B cell (primary cell): ENCODE measurements around the gene MGMT. TPM values are rescaled to one million over a fixed set of nuclear protein-coding genes. Genes with fewer than 3 reads are reported as not detected.

ENCODE experiments used
- ATAC-seq: fragments of 200-7000 bp; cut with Tn5 transposase; one replicate; pipeline ENCODE4 v1.10.0; 2021; ENCODE audit warnings: low read depth, mild to moderate bottlenecking, moderate number of reproducible peaks, moderate library complexity
- CTCF ChIA-PET: fragments of 350-600 bp; sonication (Branson Sonifier 250); formaldehyde crosslinking; loops from one replicate; lab custom pipeline; 2021; ENCODE audit warnings: antibody characterized with exemption, inconsistent platforms; lab: Charles Lee
- POLR2A ChIA-PET: fragments of 350-600 bp; sonication (Branson Sonifier 250); formaldehyde crosslinking; loops from one replicate; lab custom pipeline; 2021; ENCODE audit warnings: antibody characterized with exemption; lab: Charles Lee
- DNase-seq: peaks from one replicate; pipeline ENCODE4 v3.0.0; 2013
- H2AFZ ChIP-seq: 2 replicates; pipeline ENCODE4 v1.6.1; 2012; ENCODE audit warnings: mild to moderate bottlenecking, low read depth, low read length; ENCODE audit not compliant: insufficient read depth, poor library complexity, severe bottlenecking
- H3K27ac ChIP-seq, 2 donors: 1 replicate in 1 of 2; 2 replicates in 1 of 2; pipeline ENCODE4 v1.5.1; 2012 to 2013; ENCODE audit warnings: low read length in 2 of 2, mild to moderate bottlenecking in 2 of 2, moderate library complexity in 1 of 2
- H3K27me3 ChIP-seq, 4 experiments: fragments of 200-600 bp in 1 of 4; sonication (generic) in 1 of 4; replicated peaks in 1 of 4; 1 replicate in 2 of 4; 2 replicates in 2 of 4; pipeline versions ENCODE4 v1.6.1 to v1.7.0; 2013 to 2016; ENCODE audit warnings: low read length in 3 of 4, mild to moderate bottlenecking in 2 of 4, mixed read lengths in 1 of 4, moderate library complexity in 1 of 4; ENCODE audit not compliant: insufficient read depth in 4 of 4, control insufficient read depth in 3 of 4; ENCODE audit errors: control extremely low read depth in 1 of 4
- H3K36me3 ChIP-seq, 2 experiments: replicated peaks in 1 of 2; 1 replicate in 1 of 2; 2 replicates in 1 of 2; pipeline versions ENCODE4 v1.6.1 to v1.7.1; 2013; ENCODE audit warnings: low read length in 1 of 2; ENCODE audit not compliant: insufficient read depth in 2 of 2, control insufficient read depth in 1 of 2; ENCODE audit errors: control extremely low read depth in 1 of 2, extremely low read depth in 1 of 2
- H3K4me1 ChIP-seq, 2 donors: fragments of 200-600 bp in 1 of 2; sonication (generic) in 1 of 2; 1 replicate in 1 of 2; 2 replicates in 1 of 2; pipeline versions ENCODE4 v1.5.1 to v1.6.1; 2013 to 2017; ENCODE audit warnings: low read length in 2 of 2; ENCODE audit not compliant: control insufficient read depth in 2 of 2, insufficient read depth in 2 of 2
- H3K4me2 ChIP-seq: replicated peaks from 2 replicates; pipeline ENCODE3; 2012; ENCODE audit warnings: mild to moderate bottlenecking, low read depth, low read length; ENCODE audit not compliant: poor library complexity, severe bottlenecking
- H3K4me3 ChIP-seq, 5 experiments: fragments of 200-600 bp in 1 of 5; sonication (generic) in 1 of 5; 1 replicate in 3 of 5; 2 replicates in 2 of 5; pipeline versions ENCODE4 v1.5.1 to v1.7.0; 2011 to 2016; ENCODE audit warnings: low read length in 4 of 5, mild to moderate bottlenecking in 4 of 5, low read depth in 2 of 5, control low read depth in 1 of 5, moderate library complexity in 1 of 5; ENCODE audit not compliant: insufficient read depth in 1 of 5; ENCODE audit errors: control extremely low read depth in 1 of 5, extremely low read depth in 1 of 5
- H3K79me2 ChIP-seq: fragments of 200-600 bp; sonication (generic); one replicate; pipeline ENCODE4 v1.6.0; 2016; ENCODE audit warnings: low read length; ENCODE audit not compliant: control insufficient read depth, insufficient read depth
- H3K9ac ChIP-seq: fragments of 200-600 bp; sonication (generic); 2 replicates; pipeline ENCODE4 v1.6.1; 2017; ENCODE audit warnings: mild to moderate bottlenecking, low read length, moderate library complexity
- H3K9me3 ChIP-seq, 3 donors: one replicate each; pipeline versions ENCODE4 v1.6.1 to v1.7.1; 2013; ENCODE audit warnings: low read length in 2 of 3; ENCODE audit not compliant: control insufficient read depth in 2 of 3, insufficient read depth in 1 of 3; ENCODE audit errors: control extremely low read depth in 1 of 3
- H4K20me1 ChIP-seq: 2 replicates; pipeline ENCODE4 v1.6.0; 2012; ENCODE audit warnings: mild to moderate bottlenecking, low read length; ENCODE audit not compliant: insufficient read depth, control insufficient read depth, poor library complexity, severe bottlenecking
- H3K27ac Mint-ChIP-seq: one replicate; pipeline ENCODE4 v1.8.0; 2021; ENCODE audit warnings: mixed read lengths
- H3K27me3 Mint-ChIP-seq: one replicate; pipeline ENCODE4 v1.8.0; 2021; ENCODE audit warnings: mixed read lengths
- H3K4me1 Mint-ChIP-seq: one replicate; pipeline ENCODE4 v1.8.0; 2021; ENCODE audit warnings: mixed read lengths
- H3K4me3 Mint-ChIP-seq: one replicate; pipeline ENCODE4 v1.8.0; 2021; ENCODE audit warnings: mixed read lengths
- H3K9me3 Mint-ChIP-seq: one replicate; pipeline ENCODE4 v1.8.0; 2022; ENCODE audit warnings: mixed read lengths; ENCODE audit not compliant: insufficient read depth
- CTCF ChIP-seq: fragments of 200-600 bp; IDR thresholded peaks from one replicate; pipeline ENCODE4 v1.8.0; 2022; ENCODE audit warnings: antibody characterized with exemption, mild to moderate bottlenecking
- EZH2 ChIP-seq: IDR thresholded peaks from 2 replicates; pipeline ENCODE4 v1.6.1; 2012; ENCODE audit warnings: borderline replicate concordance, low read depth, mild to moderate bottlenecking, moderate library complexity, low read length; ENCODE audit not compliant: insufficient read depth, poor library complexity, severe bottlenecking
- WGBS: methylation state at CpG from one replicate; pipeline ENCODE4 v1.1.5; 2013; ENCODE audit warnings: missing lambda C conversion rate; ENCODE audit not compliant: insufficient coverage; 5-methylcytosine and 5-hydroxymethylcytosine counted together
- intact Hi-C: fragments of 100-400 bp; cut with micrococcal nuclease; formaldehyde crosslinking; loops from one replicate; pipeline ENCODE4 v1.10.0; 2022
- polyA plus RNA-seq: library from polyadenylated mRNA; depleted of rRNA; stranded (reverse); fragments of >200 nt; gene quantifications from 2 replicates; pipeline ENCODE4 v1.2.3, GENCODE V29; 2012
- total RNA-seq, 2 donors: library from RNA; stranded (reverse); fragments of 120-200 nt in 1 of 2; gene quantifications; 1 replicate in 1 of 2; 2 replicates in 1 of 2; pipeline versions ENCODE4 v1.2.3 to v1.2.4, GENCODE V29; 2013 to 2022

The MGMT gene
- total and polyA plus RNA-seq, 2 donors (not counting 1 experiment from before 2014, with no cell fraction given), result 16.6 to 87.7 TPM

DNA sequence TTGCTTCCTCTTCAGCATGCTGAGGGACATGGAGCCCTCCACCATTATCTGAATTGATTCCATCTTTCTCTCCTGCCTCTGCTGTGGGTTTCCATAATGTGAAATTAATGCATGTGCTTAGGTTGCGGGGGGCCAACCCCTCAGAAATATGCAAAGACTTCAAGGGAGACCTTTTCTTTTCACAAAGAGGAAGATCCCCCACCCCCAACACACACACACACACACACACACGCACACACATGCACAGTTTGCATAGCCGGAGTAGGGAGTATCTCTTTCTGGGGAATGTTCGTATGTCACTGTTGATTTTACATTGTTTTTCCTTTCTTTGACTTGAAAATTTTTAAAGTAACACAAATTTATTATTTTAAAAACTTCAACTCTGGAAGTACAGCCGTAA is 193.5 kb downstream of the MGMT start:
- H3K4me3 ChIP-seq, result no peak overlapping the region
- Mint-ChIP-seq H3K27me3 (no peaks in the 10 kb centered on the region), H3K9me3 (peaks cover 9% of the 10 kb centered on the region), H3K4me1 (peaks cover 5% of the 10 kb centered on the region), H3K4me3 (no peak overlapping the region), H3K27ac (no peak overlapping the region)
- DNase-seq (no peak), ATAC-seq (no peak)
- POLR2A ChIA-PET, result no interaction called here
- H3K9me3 ChIP-seq, result peaks cover 0 to 6% (median 1%) of the 10 kb centered on the region in 3 donors
- H3K79me2 ChIP-seq, result no peaks in the 10 kb centered on the region
- H3K27me3 ChIP-seq, result no peaks in the 10 kb centered on the region
- TF ChIP-seq CTCF, result no peak
- TF ChIP-seq EZH2, result no peak
- intact Hi-C loops, result no loop called here
- CTCF ChIA-PET, result interaction anchor here (0.6 kb wide), 1 partner anchor 632 kb away, joined by 3 read pairs; no protein-coding TSS in a partner anchor
- H3K4me2 ChIP-seq, result no peak overlapping the region
- no peaks in the 10 kb centered on the region for H3K4me1 ChIP-seq
- no CpG with 5 or more reads among the region's 5 CpGs for WGBS
- H4K20me1 ChIP-seq, result no peaks in the 10 kb centered on the region
- H3K36me3 ChIP-seq, result no peaks in the 10 kb centered on the region
- H3K9ac ChIP-seq, result no peak overlapping the region
- H2AFZ ChIP-seq, result no peak overlapping the region
- H3K27ac ChIP-seq, result no peak overlapping the region

DNA sequence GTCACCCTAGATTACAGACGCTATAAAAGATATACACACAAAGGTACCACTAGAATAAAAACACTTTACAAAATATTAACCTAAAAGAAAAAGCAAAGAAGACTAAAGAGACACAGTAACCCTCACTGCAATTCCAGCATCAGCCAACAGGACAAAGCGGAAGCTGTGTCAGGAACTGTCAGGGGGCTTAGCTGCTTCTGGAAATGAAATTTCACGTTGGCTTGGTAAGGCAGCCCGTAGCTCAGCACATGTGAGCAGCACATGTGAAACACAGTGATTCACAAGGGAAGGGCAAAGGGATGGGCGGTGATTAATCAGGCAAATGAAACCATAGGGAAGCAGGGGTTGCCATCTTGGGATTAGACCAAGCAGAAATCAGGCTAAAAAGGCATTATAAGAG is 195.4 kb downstream of the MGMT start:
- intact Hi-C loops, result no loop called here
- Mint-ChIP-seq H3K9me3 (peaks cover 9% of the 10 kb centered on the region), H3K27me3 (no peaks in the 10 kb centered on the region), H3K4me3 (no peak overlapping the region), H3K4me1 (peaks cover 5% of the 10 kb centered on the region), H3K27ac (no peak overlapping the region)
- Histone ChIP-seq H3K4me3 (no peak overlapping the region), H3K4me1 (no peaks in the 10 kb centered on the region), H3K79me2 (no peaks in the 10 kb centered on the region), H3K36me3 (no peaks in the 10 kb centered on the region), H4K20me1 (no peaks in the 10 kb centered on the region), H3K9ac (no peak overlapping the region), H3K27ac (no peak overlapping the region), H2AFZ (no peak overlapping the region), H3K9me3 (peaks cover 0 to 6% (median 1%) of the 10 kb centered on the region in 3 donors), H3K4me2 (no peak overlapping the region), H3K27me3 (no peaks in the 10 kb centered on the region)
- ATAC-seq (no peak), DNase-seq (no peak)
- ChIA-PET CTCF (no interaction called here), POLR2A (no interaction called here)
- TF ChIP-seq EZH2 (no peak), CTCF (no peak)
- WGBS, result 97% methylated on average over 5 of the region's 5 CpGs
